A549 (cell line): ENCODE results near the gene TMX3. TPM values are rescaled to one million over a fixed set of nuclear protein-coding genes. Genes with fewer than 3 reads are reported as not detected.

ENCODE experiments used
- ATAC-seq, 2 experiments: fragments of 200-7000 bp in 1 of 2; fragments of >200 bp in 1 of 2; cut with Nextera tagmentation in 1 of 2; cut with Tn5 transposase in 1 of 2; 3 replicates each; pipeline versions ENCODE4 v1.8.0 to v1.9.1; 2018 to 2020; ENCODE audit warnings: mild to moderate bottlenecking in 1 of 2, moderate library complexity in 1 of 2
- CTCF ChIA-PET: fragments of 300-600 bp; sonication (Branson Sonifier 250); formaldehyde crosslinking; extraction: SDS; loops from one replicate; lab custom pipeline; 2021; ENCODE audit warnings: antibody characterized with exemption, inconsistent platforms; lab: Yijun Ruan, JAX
- POLR2A ChIA-PET: fragments of 350-600 bp; formaldehyde crosslinking; extraction: SDS; loops from one replicate; lab custom pipeline; 2021; ENCODE audit warnings: antibody characterized with exemption, inconsistent platforms; lab: Yijun Ruan, JAX
- DNase-seq, 2 experiments: peaks; one replicate each; pipeline versions ENCODE4 v3.0.0 to v3.0.0-alpha.2; 2011 to 2016; ENCODE audit warnings: low read depth in 1 of 2, low spot score in 1 of 2
- FAIRE-seq: peaks from 2 replicates; lab custom pipeline; 2011; peaks lifted over from hg19 to GRCh38; lab: Jason Lieb, UNC
- H3K27ac ChIP-seq, 2 experiments: fragments of >200 bp; sonication (Bioruptor Twin); formaldehyde crosslinking; 3 replicates each; pipeline ENCODE4 v1.5.1; 2016 to 2017
- H3K4me1 ChIP-seq: fragments of >200 bp; sonication (Bioruptor Twin); formaldehyde crosslinking; 3 replicates; pipeline ENCODE4 v1.6.1; 2016
- H3K4me2 ChIP-seq: fragments of >200 bp; sonication (Bioruptor Twin); formaldehyde crosslinking; 3 replicates; pipeline ENCODE4 v1.6.1; 2016
- H3K4me3 ChIP-seq: fragments of >200 bp; sonication (Bioruptor Twin); formaldehyde crosslinking; 3 replicates; pipeline ENCODE4 v1.5.1; 2016
- H3K9me3 ChIP-seq: fragments of >200 bp; sonication (Bioruptor Twin); formaldehyde crosslinking; 3 replicates; pipeline ENCODE4 v1.6.1; 2016
- ATOH8 ChIP-seq: fragments of 250-450 bp; sonication (Bioruptor Pico); IDR thresholded peaks from 2 replicates; pipeline ENCODE4 v1.5.0; 2020; ENCODE audit warnings: low read depth, mild to moderate bottlenecking, moderate library complexity
- BCL3 ChIP-seq: fragments of >200 bp; sonication (Bioruptor Twin); formaldehyde crosslinking; IDR thresholded peaks from 3 replicates; pipeline ENCODE4 v1.6.1; 2016
- CBX2 ChIP-seq: fragments of 200-600 bp; sonication (generic); IDR thresholded peaks from 2 replicates; pipeline ENCODE4 v1.6.1; 2016; ENCODE audit warnings: low read depth, mild to moderate bottlenecking, borderline replicate concordance
- CEBPB ChIP-seq, 2 experiments: fragments of >200 bp in 1 of 2; sonication (Bioruptor Twin) in 1 of 2; formaldehyde crosslinking in 1 of 2; IDR thresholded peaks; 2 replicates each; pipeline ENCODE4 v1.6.1; 2012 to 2016
- CHD2 ChIP-seq: fragments of 150-350 bp; IDR thresholded peaks from 2 replicates; pipeline ENCODE4 v1.6.1; 2014; ENCODE audit warnings: low read length; ENCODE audit not compliant: partially characterized antibody
- CHD4 ChIP-seq: fragments of 200-600 bp; sonication (generic); IDR thresholded peaks from 2 replicates; pipeline ENCODE4 v1.6.1; 2016; ENCODE audit warnings: antibody characterized with exemption, mild to moderate bottlenecking, borderline replicate concordance
- CTCF ChIP-seq: fragments of >200 bp; sonication (Bioruptor Twin); formaldehyde crosslinking; IDR thresholded peaks from 3 replicates; pipeline ENCODE4 v1.5.1; 2016
- EHF ChIP-seq: fragments of 250-450 bp; sonication (Bioruptor Pico); IDR thresholded peaks from 2 replicates; pipeline ENCODE4 v1.5.0; 2020; ENCODE audit warnings: mild to moderate bottlenecking
- EP300 ChIP-seq, 2 experiments: fragments of >200 bp; sonication (Bioruptor Twin); formaldehyde crosslinking; IDR thresholded peaks; 2 replicates in 1 of 2; 3 replicates in 1 of 2; pipeline ENCODE4 v1.6.1; 2016 to 2017
- HOXA7 ChIP-seq: fragments of 250-450 bp; sonication (Bioruptor Pico); IDR thresholded peaks from 2 replicates; pipeline ENCODE4 v1.5.0; 2020; ENCODE audit warnings: mild to moderate bottlenecking, moderate library complexity
- JUNB ChIP-seq: fragments of >200 bp; sonication (Bioruptor Twin); formaldehyde crosslinking; IDR thresholded peaks from 2 replicates; pipeline ENCODE4 v1.6.1; 2016
- KDM1A ChIP-seq: fragments of 200-600 bp; sonication (generic); IDR thresholded peaks from 2 replicates; pipeline ENCODE4 v1.6.1; 2016; ENCODE audit warnings: low read depth, mild to moderate bottlenecking
- KDM5A ChIP-seq: fragments of 200-600 bp; sonication (generic); IDR thresholded peaks from 2 replicates; pipeline ENCODE4 v1.6.1; 2016; ENCODE audit warnings: antibody characterized with exemption, mild to moderate bottlenecking
- MAFK ChIP-seq: fragments of 450-650 bp; IDR thresholded peaks from 2 replicates; pipeline ENCODE4 v1.6.1; 2014; ENCODE audit not compliant: partially characterized antibody
- NPAS2 ChIP-seq: fragments of 250-450 bp; sonication (Bioruptor Pico); IDR thresholded peaks from 2 replicates; pipeline ENCODE4 v1.8.0; 2022; ENCODE audit warnings: mild to moderate bottlenecking, moderate library complexity, borderline replicate concordance
- PHF8 ChIP-seq: fragments of 200-600 bp; sonication (generic); IDR thresholded peaks from 2 replicates; pipeline ENCODE4 v1.6.1; 2016; ENCODE audit warnings: low read depth, mild to moderate bottlenecking, antibody characterized with exemption, moderate library complexity, borderline replicate concordance
- POLR2AphosphoS2 ChIP-seq: conservative IDR thresholded peaks from 2 replicates; pipeline ENCODE4 v1.6.1; 2012; ENCODE audit warnings: low read length, improper control_type of control experiment, inconsistent platforms
- RARB ChIP-seq: fragments of 250-450 bp; sonication (Bioruptor Pico); IDR thresholded peaks from 2 replicates; pipeline ENCODE4 v1.8.0; 2021; ENCODE audit warnings: mild to moderate bottlenecking, moderate library complexity
- REST ChIP-seq: fragments of 200-600 bp; sonication (generic); IDR thresholded peaks from 2 replicates; pipeline ENCODE4 v1.6.1; 2016; ENCODE audit warnings: antibody characterized with exemption, mild to moderate bottlenecking, moderate library complexity
- TP53 ChIP-seq: fragments of 250-450 bp; sonication (Bioruptor Pico); IDR thresholded peaks from 2 replicates; pipeline ENCODE4 v1.5.0; 2021; ENCODE audit warnings: mild to moderate bottlenecking, moderate library complexity
- ZC3H11A ChIP-seq: fragments of 450-650 bp; IDR thresholded peaks from 2 replicates; pipeline ENCODE4 v1.6.1; 2014; ENCODE audit warnings: antibody characterized with exemption, mild to moderate bottlenecking
- polyA plus RNA-seq, 4 experiments: library from polyadenylated mRNA; depleted of rRNA in 3 of 4; stranded (reverse); fragments of >200 nt; fragmentation: RNase III in 1 of 4; extraction: RNeasy Plus Mini Kit Qiagen cat#74134 plus additional on column Dnase treatment in 1 of 4; gene quantifications; 2 replicates in 3 of 4; 3 replicates in 1 of 4; pipeline ENCODE4 v1.2.3, GENCODE V29; 2011 to 2017

Gene TMX3
- polyA plus RNA-seq, 2 of the 4 experiments (the other 2 are of a cell fraction), result 29.6 to 49.8 TPM

GRCh38 chr18:68728081-68728700 is 13.3 kb upstream of the TMX3 start (continued):
- TF ChIP-seq CTCF (no peak), BCL3 (no peak), PHF8 (no peak)

- Histone ChIP-seq H3K27ac (no peak overlapping the region), H3K9me3 (no peaks in the 10 kb centered on the region), H3K4me1 (no peaks in the 10 kb centered on the region)
- no peak for DNase-seq
- ATAC-seq, result no peak
- POLR2A ChIA-PET, result no interaction called here
- CTCF ChIA-PET, result no interaction called here
- TF ChIP-seq RARB (no peak), CEBPB (IDR thresholded peaks at IDR 0.05) (no peak), CHD2 (no peak), MAFK (no peak), POLR2AphosphoS2 (no peak), KDM5A (no peak), KDM1A (no peak), HOXA7 (CRISPR knock-in tag) (no peak), REST (no peak), ATOH8 (CRISPR knock-in tag) (no peak), ZC3H11A (no peak), CHD4 (no peak), TP53 (CRISPR knock-in tag) (no peak), EHF (CRISPR knock-in tag) (no peak), CBX2 (no peak), CTCF (no peak), EP300 (IDR thresholded peaks at IDR 0.05) (no peak), NPAS2 (CRISPR knock-in tag) (no peak), JUNB (no peak)
- TF ChIP-seq, all 56 proteins: peak for 0
- H3K4me3 ChIP-seq, result no peak overlapping the region
- H3K4me2 ChIP-seq, result no peak overlapping the region
- no peak for FAIRE-seq
Observed at GRCh38 chr18:68727506-68727905, 12.6 kb upstream of the TMX3 start.
